Endothelial cell of umbilical vein (primary cell): Measurements from ENCODE around the gene SCAF11.
A peak's percentile ranks its signal among the peaks of the same experiment; 100 is the strongest.

Source experiments
- CTCF ChIP-seq, 2 donors: IDR thresholded peaks; 1 replicate in 1 of 2; 2 replicates in 1 of 2; pipeline ENCODE4 v1.5.1; 2011; ENCODE audit warnings: low read length in 2 of 2, mild to moderate bottlenecking in 2 of 2, moderate library complexity in 2 of 2, control low read depth in 1 of 2, inconsistent platforms in 1 of 2, low read depth in 1 of 2; ENCODE audit not compliant: insufficient read depth in 1 of 2; ENCODE audit errors: extremely low read depth in 1 of 2
- EZH2 ChIP-seq: IDR thresholded peaks from 2 replicates; pipeline ENCODE4 v1.6.1; 2012; ENCODE audit warnings: borderline replicate concordance, low read depth, mild to moderate bottlenecking, moderate library complexity, low read length, inconsistent platforms; ENCODE audit not compliant: severe bottlenecking
- GATA2 ChIP-seq: IDR thresholded peaks from 2 replicates; pipeline ENCODE4 v1.7.0; 2011; ENCODE audit warnings: low read depth, mild to moderate bottlenecking, moderate library complexity, mixed read lengths, low read length; ENCODE audit not compliant: insufficient read length, insufficient read depth
- JUN ChIP-seq: IDR thresholded peaks from 2 replicates; pipeline ENCODE4 v1.6.1; 2011; ENCODE audit warnings: borderline replicate concordance, low read depth; ENCODE audit not compliant: insufficient read length, insufficient read depth
- MYC ChIP-seq: IDR thresholded peaks from one replicate; pipeline ENCODE4 v1.6.1; 2011; ENCODE audit warnings: mild to moderate bottlenecking, low read depth, low read length
- POLR2A ChIP-seq: IDR thresholded peaks from 2 replicates; pipeline ENCODE4 v1.6.1; 2012; ENCODE audit warnings: low read depth, mild to moderate bottlenecking, control low read depth, low read length
- POLR2AphosphoS5 ChIP-seq: IDR thresholded peaks from 2 replicates; pipeline ENCODE4 v1.6.1; 2012; ENCODE audit warnings: low read depth, mild to moderate bottlenecking, control low read depth, low read length, moderate library complexity; ENCODE audit not compliant: insufficient read depth

GRCh38 chr12:45981075-45981837 lies 9.1 kb downstream of the SCAF11 start:
- no peak for TF ChIP-seq CTCF (IDR thresholded peaks at IDR 0.05; ENCODE audit: extremely low read depth in 1 of 2, insufficient read depth in 1 of 2, low read depth in 1 of 2, low read length in 2 of 2)
- TF ChIP-seq EZH2 = no peak
- TF ChIP-seq POLR2A = no peak
- peak; percentile 20 for TF ChIP-seq JUN
- no peak for TF ChIP-seq POLR2AphosphoS5
- TF ChIP-seq GATA2 = peak; percentile 13
- no peak for TF ChIP-seq MYC
